GM19372 (cell line): ENCODE data around the gene CASP4.
A peak's percentile ranks its signal among the peaks of the same experiment; 100 is the strongest.

Source experiments
- ATAC-seq: cut with Tn5 transposase; IDR thresholded peaks from one replicate; pipeline ENCODE4 v1.9.1; 2021; ENCODE audit warnings: mild to moderate bottlenecking, low read depth, moderate library complexity; ENCODE audit not compliant: unreplicated experiment

CASP4 gene

GRCh38 chr11:104897891-104898684, 70.3 kb downstream of the CASP4 start, which contains the start of gene CASP12:
CASP12 (minus strand) TSS chr11:104898460.
- ATAC-seq = peak; percentile 86

DNA sequence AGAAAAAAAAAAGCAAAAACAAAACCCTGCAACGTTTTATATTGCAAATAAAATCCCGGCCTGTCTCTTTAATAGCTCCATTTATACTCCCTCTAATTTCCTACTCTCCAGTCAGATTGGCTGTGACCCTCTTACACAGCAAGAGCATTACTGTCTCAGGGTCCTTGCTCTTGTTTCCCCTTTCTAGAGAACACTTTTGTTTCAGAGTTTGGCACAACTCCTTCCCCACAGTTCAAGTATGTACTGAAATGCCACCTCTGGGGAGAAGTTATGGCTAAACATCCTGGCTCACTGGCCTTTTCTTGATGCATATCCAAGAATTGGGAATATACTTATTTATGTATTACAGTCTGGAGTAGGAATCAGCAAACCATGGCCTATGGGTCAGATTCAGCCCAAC, 72.7 kb downstream of the CASP4 start:
- no peak for ATAC-seq

GRCh38 chr11:104893876-104894275, 74.5 kb downstream of the CASP4 start:
- no peak for ATAC-seq
